ENCODE measurements around the gene BLTP2.

- TF ChIP-seq CTCF (IDR thresholded peaks at IDR 0.05) (no peak), POLR2A (IDR thresholded peaks at IDR 0.05) (no peak), EP300 (IDR thresholded peaks at IDR 0.05) (no peak)
These were observed 20.8 kb downstream of the BLTP2 start for GRCh38 chr17:28624148-28624547.
